Measurements from ENCODE around the gene SSX3.
"Not testable (repeated sequence)": the region's sequence is repeated elsewhere in the genome, so short reads cannot be mapped to it uniquely, and the experiment has no call there.

GRCh38 chrX:48359281-48359680 is 2.8 kb upstream of the SSX3 start:
- not testable (repeated sequence) for TF ChIP-seq EZH2, CTCF, EZH2phosphoT487 (IDR thresholded peaks at IDR 0.05)
